Measurements from ENCODE around the gene MYO1B. TPM values are rescaled to one million over a fixed set of nuclear protein-coding genes. Genes with fewer than 3 reads are reported as not detected.

MYO1B gene
- total RNA-seq: 10 to 100 TPM; 11.6 to 14.7 TPM

GRCh38 chr2:191245046-191245868 is at the start of gene MYO1B:
MYO1B (plus strand) TSS chr2:191245404; CDS start chr2:191276896, 31,492 bp downstream.
- H3K27me3 ChIP-seq: no peaks in the 10 kb centered on the region
- peak within 1 kb of the TSS; percentile 60 to 82 for H3K4me3 ChIP-seq
- DNase-seq (ENCODE audit: low spot score): no peak
- peaks cover 0 to 17% of the 10 kb centered on the region in 2 donors for H3K4me1 ChIP-seq
- peak within 1 kb of the TSS; percentile 67 to 83 for H3K27ac ChIP-seq
- peaks cover 0 to 7% of the 10 kb centered on the region in 2 donors for H3K9me3 ChIP-seq
- TF ChIP-seq, protein P1, sequence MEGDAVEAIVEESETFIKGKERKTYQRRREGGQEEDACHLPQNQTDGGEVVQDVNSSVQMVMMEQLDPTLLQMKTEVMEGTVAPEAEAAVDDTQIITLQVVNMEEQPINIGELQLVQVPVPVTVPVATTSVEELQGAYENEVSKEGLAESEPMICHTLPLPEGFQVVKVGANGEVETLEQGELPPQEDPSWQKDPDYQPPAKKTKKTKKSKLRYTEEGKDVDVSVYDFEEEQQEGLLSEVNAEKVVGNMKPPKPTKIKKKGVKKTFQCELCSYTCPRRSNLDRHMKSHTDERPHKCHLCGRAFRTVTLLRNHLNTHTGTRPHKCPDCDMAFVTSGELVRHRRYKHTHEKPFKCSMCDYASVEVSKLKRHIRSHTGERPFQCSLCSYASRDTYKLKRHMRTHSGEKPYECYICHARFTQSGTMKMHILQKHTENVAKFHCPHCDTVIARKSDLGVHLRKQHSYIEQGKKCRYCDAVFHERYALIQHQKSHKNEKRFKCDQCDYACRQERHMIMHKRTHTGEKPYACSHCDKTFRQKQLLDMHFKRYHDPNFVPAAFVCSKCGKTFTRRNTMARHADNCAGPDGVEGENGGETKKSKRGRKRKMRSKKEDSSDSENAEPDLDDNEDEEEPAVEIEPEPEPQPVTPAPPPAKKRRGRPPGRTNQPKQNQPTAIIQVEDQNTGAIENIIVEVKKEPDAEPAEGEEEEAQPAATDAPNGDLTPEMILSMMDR (IDR thresholded peaks at IDR 0.05): peak; percentile 21 to 75
- no peaks in the 10 kb centered on the region for H3K36me3 ChIP-seq

- TF ChIP-seq, protein P1 (IDR thresholded peaks at IDR 0.05): no peak
- H3K27me3 ChIP-seq: no peaks in the 10 kb centered on the region
- peaks cover 0 to 2% of the 10 kb centered on the region in 2 donors for H3K4me1 ChIP-seq
- H3K9me3 ChIP-seq: no peaks in the 10 kb centered on the region
- no peak overlapping the region for H3K4me3 ChIP-seq
- H3K36me3 ChIP-seq: no peaks in the 10 kb centered on the region
- H3K27ac ChIP-seq: no peak overlapping the region
- DNase-seq (ENCODE audit: low spot score): no peak
These were observed 48.1 kb upstream of the MYO1B start for GRCh38 chr2:191197096-191197495.

DNA sequence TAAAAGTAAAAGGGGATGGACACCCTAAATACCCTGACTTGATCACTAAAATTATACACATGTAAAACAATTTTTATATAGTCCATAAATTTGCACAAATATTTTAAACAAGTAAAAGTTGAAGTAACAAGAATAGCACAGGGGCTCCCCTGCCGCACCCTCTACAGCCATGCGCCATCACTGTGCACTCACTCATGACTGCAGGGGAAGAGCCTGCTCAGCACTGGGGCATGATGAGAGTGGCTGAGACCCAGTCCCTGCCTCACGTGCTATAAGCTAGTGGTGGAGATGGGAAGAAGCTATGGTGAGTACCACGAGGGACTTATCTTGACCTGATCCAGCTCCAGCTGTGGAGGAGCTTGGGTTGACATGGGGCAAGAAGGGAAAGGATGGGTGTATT is 46.9 kb upstream of the MYO1B start:
- Histone ChIP-seq H3K36me3 (no peaks in the 10 kb centered on the region), H3K4me3 (no peak overlapping the region), H3K4me1 (peaks cover 0 to 12% of the 10 kb centered on the region in 2 donors), H3K27me3 (no peaks in the 10 kb centered on the region), H3K9me3 (no peaks in the 10 kb centered on the region), H3K27ac (no peak overlapping the region)
- no peak for DNase-seq (ENCODE audit: low spot score)
- TF ChIP-seq, protein P1 (IDR thresholded peaks at IDR 0.05): no peak

GRCh38 chr2:191199929-191200512 is 45.2 kb upstream of the MYO1B start:
- Histone ChIP-seq H3K4me1 (peaks cover 0 to 12% of the 10 kb centered on the region in 2 donors), H3K27me3 (no peaks in the 10 kb centered on the region), H3K9me3 (no peaks in the 10 kb centered on the region), H3K27ac (no peak overlapping the region), H3K4me3 (no peak overlapping the region), H3K36me3 (no peaks in the 10 kb centered on the region)
- no peak for DNase-seq (ENCODE audit: low spot score)
- TF ChIP-seq, protein P1 (IDR thresholded peaks at IDR 0.05): no peak

- H3K9me3 ChIP-seq: no peaks in the 10 kb centered on the region
- peaks cover 0 to 12% of the 10 kb centered on the region in 2 donors for H3K4me1 ChIP-seq
- TF ChIP-seq, protein P1 (IDR thresholded peaks at IDR 0.05): no peak
- no peak for DNase-seq (ENCODE audit: low spot score)
- no peak overlapping the region for H3K4me3 ChIP-seq
- no peaks in the 10 kb centered on the region for H3K36me3 ChIP-seq
- H3K27me3 ChIP-seq: no peaks in the 10 kb centered on the region
- no peak overlapping the region for H3K27ac ChIP-seq
These were observed 44.3 kb upstream of the MYO1B start for GRCh38 chr2:191200910-191201309.

All from right atrium auricular region (tissue), 2 donors.